NCI-H2196 (cell line): ENCODE results near the gene GIT2.
"Not testable (repeated sequence)": the region's sequence is repeated elsewhere in the genome, so short reads cannot be mapped to it uniquely, and the experiment has no call there.

ENCODE experiments used
- DNase-seq: peaks from one replicate; lab custom pipeline; 2025; ENCODE audit not compliant: unreplicated experiment; lab: John Stamatoyannopoulos, UW

Gene GIT2

GRCh38 chr12:110006115-110006514, 9.9 kb upstream of the GIT2 start:
- no peak for DNase-seq

GRCh38 chr12:110005319-110005973, 9.3 kb upstream of the GIT2 start:
- DNase-seq: no peak

- no peak for DNase-seq
These were observed 8.4 kb upstream of the GIT2 start for GRCh38 chr12:110004598-110004997.

- no peak for DNase-seq
These were observed 6.7 kb upstream of the GIT2 start for GRCh38 chr12:110002676-110003515.

GRCh38 chr12:110001596-110001995, 5.4 kb upstream of the GIT2 start:
- no peak for DNase-seq

DNA sequence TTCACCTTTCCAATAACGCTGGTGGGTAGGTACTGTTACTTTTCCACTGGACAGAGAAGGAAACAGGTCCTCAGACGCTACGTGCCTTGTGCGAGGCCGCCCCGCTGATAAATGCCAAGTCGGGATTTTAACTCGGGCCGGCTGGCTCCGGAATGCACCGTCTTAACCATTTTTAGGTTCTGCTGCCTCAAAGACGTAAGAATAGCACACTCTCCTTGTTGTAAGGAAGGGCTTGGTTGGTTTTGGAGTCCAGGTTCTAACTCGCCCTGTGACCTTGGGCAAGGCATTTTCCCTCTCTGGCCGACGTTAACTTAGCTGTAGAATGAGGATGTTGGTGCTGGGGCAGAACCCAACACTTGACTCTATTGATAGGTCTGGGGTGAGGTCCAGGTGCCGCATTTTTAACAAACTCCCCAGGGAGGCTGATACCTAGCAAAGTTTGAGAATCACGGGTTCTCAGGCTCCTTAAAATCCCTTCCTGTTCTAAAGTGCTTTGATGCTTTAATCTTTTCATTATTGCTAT, 3.9 kb upstream of the GIT2 start:
- DNase-seq: no peak

- no peak for DNase-seq
These were observed 3.4 kb upstream of the GIT2 start for GRCh38 chr12:109999649-109999971.

GRCh38 chr12:109998904-109999648, 2.9 kb upstream of the GIT2 start, which contains the start of gene ANKRD13A:
ANKRD13A (plus strand) TSS chr12:109999430; CDS start chr12:109999689, 259 bp downstream.
- peak; percentile 82 for DNase-seq

DNA sequence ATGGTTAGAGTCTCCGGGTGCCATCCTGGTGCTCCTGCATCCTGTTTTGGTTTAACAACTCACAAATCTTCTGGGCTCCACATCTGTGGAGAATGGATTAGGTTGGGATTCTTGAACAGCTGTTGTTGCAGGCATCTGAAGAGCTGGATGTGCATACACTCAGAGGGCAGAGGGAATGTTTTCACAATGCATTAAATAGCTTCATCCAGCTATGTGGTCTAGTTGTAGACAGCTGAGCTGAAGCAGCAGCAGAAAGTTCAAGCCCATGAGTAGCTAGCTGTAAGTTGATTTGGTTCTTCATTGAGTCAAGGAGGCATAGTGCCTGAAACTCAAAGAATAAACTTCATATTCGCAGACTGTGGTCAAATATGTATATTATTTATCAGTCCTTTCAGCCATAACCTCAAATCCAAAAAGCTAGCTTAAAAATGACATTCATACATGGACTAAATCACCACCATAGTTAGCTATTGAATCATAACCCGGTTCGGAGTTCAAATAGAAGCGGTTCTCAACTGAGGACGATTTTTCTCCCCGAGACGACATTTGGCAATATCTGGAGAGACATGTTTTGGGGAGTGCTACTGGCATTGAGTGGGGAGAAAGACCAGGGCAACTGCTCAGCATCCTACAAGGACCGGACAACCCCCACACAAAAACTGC, 2.2 kb upstream of the GIT2 start:
- no peak for DNase-seq

- DNase-seq: no peak
These were observed 1.2 kb upstream of the GIT2 start for GRCh38 chr12:109997393-109997792.

- DNase-seq: no peak
These were observed 300 bp upstream of the GIT2 start for GRCh38 chr12:109996483-109996853.

DNA sequence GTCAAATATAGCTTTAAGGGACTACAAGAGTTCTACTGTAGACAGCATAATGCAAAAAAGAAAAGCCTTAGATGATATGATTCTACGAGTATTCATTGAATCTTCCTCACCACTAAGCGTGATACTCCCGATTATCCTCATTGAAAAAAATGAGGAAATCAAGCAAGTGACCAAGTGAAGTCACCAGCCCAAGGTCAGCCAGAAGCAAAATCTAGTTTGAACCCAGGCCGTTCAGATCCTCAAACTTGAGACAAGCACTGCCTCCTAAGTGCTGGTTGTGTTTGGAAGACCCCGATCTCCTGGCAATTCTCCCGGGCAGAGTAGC, 845 bp downstream of the GIT2 start:
- DNase-seq: no peak

- no peak for DNase-seq
These were observed 1.6 kb downstream of the GIT2 start for GRCh38 chr12:109994401-109995175.

DNA sequence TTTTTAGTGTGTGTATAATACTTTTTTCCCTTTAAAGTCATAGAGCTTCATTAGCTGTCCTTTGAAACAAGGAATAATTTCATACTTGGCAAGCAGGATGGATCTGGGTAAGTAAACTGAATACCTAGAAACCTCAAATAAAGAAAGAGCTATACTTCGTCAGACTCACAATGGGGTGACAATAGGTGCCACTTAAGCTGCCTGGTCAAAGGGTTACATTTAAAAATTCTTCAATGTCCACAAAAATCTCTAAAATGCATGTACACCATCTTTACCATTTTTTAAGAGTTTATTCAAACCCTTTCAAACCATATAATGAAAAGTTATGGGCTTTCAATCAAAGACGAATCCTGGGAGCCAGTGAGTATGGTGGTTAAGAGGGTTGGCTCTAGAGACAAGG, 3.1 kb downstream of the GIT2 start:
- DNase-seq: no peak

DNA sequence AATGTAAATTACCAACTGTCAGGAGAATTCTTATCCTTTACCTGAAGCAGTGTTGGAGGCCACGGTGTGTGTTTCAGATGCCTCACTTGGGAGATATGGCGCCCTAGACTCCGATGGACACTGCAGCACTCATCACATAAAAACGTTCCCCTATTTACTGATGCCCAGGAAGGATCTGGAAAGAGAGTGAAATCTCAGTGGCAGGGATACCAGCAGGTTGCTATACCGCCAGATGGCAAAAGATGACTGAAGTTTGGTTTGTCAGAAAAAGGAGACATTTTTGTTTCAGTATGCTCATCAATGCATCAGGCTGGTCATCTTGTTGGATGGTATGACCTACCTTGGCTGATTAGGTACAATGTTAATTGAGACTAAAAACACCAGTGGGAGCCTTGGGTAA, 4.6 kb downstream of the GIT2 start:
- DNase-seq: no peak

GRCh38 chr12:109989380-109989779, 6.8 kb downstream of the GIT2 start:
- DNase-seq: no peak

GRCh38 chr12:109988903-109989302, 7.3 kb downstream of the GIT2 start:
- DNase-seq: no peak

GRCh38 chr12:109988274-109988673, 7.9 kb downstream of the GIT2 start:
- no peak for DNase-seq

DNA sequence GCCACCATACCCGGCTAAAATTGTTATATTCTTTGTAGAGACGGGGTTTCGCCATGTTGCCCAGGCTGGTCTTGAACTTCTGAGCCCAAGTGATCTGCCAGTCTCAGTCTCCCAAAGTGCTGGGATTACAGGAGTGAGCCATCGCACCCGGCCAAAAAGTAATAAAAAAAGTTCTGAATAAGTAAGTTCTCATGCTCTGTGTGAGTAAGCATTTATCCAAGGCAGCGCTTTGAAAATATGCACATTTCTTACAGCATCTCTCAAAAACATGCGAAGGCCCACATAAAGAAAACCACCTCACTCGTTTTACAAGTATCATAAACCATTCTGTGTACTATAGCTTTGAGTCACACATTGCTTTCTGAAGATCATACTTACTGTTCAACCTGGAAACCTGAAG, 8.6 kb downstream of the GIT2 start:
- DNase-seq: no peak

GRCh38 chr12:109986236-109986635, 9.9 kb downstream of the GIT2 start:
- DNase-seq: not testable (repeated sequence)
